GM19035 (cell line): Measurements from ENCODE around the gene SACM1L.

ENCODE experiments used
- ATAC-seq: cut with Tn5 transposase; IDR thresholded peaks from one replicate; pipeline ENCODE4 v1.9.1; 2021; ENCODE audit not compliant: unreplicated experiment

SACM1L gene

DNA sequence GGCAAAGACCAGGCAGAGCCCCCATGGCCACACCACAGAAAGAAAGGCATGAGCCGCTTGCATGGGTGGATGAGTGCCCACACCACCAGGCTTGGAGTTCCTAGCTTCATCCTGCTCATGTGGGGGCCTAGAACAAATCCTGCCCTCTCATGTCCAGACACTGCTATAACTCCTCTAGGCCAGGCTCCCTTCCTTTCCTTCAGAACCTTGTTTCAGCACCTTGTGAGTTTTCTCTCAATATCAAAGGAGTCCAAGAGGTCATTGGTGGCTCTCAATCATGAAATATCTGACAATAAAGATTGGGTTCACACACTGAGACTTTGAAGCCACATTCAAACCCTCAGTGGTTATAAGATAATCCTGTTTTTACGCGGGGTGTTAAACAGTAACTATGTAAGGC is 94.5 kb downstream of the SACM1L start:
- ATAC-seq, result no peak

DNA sequence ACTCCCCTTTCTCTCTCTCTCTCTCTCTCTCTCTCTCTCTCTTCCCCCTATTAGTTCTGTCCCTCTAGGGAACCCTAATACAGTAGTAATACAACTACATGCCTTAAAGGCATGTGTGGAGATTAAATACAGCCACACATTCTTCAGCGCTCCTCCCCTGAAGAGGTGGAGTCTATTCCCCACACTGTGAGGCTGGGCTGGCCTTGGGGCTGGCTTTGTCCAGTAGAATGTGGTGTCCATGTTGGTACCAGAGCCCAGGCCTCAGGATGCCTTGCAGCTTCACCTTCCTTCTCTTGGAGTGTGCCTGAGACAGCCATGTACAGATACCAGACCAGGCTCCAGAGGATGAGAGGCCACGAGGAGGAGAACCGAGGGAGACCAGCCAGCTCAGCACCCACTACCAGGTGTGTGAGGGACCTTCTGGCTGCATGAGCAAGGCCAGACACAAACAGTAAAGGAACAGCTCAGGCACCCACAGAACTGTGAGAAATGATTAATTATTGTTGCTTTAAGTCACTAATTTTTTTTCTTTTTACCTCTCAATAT is 96.5 kb downstream of the SACM1L start:
- ATAC-seq, result no peak

DNA sequence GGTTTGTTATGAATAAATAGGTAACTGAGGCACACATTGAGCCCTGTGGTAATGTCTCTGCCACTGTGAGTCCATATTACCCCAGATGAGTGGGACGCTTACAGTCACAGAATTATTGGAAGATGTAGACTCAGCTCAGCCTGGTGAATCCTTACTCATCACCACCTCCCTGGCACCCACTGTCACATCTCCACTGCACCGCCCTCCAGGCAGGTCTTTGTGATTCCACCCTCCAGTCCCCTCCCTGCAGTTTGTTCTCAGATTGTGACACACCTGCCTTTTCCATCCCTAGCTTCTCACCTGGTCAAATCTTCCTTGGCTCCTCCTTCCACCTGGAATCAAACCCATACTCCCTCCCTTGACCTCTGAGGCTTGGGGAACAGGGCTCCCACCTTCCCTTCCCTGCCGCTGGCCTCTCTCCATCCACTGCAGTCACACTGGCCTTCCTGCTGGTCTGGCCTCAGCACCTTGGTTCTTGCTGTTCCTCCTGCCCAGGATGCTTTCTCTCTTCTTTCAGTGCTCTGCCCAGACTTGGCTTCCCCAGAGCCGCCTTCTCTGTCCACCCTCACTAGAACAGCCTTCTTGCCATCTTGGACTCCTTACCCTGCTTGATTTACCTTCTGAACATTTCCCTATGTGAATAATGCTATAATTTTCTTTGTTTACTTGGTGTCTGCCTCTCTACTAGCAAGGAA is 97.8 kb downstream of the SACM1L start:
- no peak for ATAC-seq

DNA sequence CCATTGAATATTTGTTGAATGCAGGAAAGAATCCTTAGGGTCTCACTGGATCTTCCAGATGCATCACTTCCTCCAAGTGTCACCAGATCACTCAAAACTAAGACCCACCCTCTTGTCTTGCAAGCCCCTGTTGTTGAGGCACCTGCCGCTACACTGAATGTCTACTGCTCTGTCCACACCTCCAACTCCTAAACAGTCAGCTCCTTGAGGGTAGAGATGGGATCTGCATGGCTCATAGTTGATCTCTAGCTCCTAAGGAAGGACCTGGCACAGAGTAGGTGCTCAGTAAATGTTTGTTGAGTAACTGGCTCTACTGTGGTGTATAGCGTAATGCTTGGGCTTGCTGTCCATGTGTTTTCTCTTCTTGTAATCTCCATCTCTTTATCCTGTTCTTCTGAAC is 98.4 kb downstream of the SACM1L start:
- ATAC-seq, result no peak

- ATAC-seq, result no peak
These were observed 100.1 kb downstream of the SACM1L start for GRCh38 chr3:45789235-45789812.

DNA sequence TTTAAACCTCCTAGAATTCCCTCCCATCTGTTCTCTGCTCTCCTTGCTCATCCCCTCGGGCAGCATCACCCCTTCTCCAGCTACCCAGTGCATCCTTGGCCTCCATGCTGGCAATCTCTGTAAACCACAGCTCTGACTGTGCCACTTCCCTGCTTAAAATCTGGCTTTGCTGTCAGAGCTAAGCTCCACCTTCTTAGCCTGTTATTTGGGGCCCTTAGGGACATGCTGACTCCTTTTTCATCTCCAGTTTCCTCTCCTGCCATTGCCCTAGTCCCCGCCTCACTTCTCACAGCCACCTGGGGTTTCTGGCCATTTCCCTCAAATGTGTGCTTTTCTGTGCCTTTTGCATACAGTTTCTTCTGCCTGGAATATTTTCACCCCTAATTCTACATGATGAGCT is 101.4 kb downstream of the SACM1L start:
- ATAC-seq, result no peak

- no peak for ATAC-seq
These were observed 102.8 kb downstream of the SACM1L start for GRCh38 chr3:45792036-45792435.

GRCh38 chr3:45792516-45793172 is 103.4 kb downstream of the SACM1L start:
- no peak for ATAC-seq

- no peak for ATAC-seq
These were observed 104.4 kb downstream of the SACM1L start for GRCh38 chr3:45793482-45794176.

DNA sequence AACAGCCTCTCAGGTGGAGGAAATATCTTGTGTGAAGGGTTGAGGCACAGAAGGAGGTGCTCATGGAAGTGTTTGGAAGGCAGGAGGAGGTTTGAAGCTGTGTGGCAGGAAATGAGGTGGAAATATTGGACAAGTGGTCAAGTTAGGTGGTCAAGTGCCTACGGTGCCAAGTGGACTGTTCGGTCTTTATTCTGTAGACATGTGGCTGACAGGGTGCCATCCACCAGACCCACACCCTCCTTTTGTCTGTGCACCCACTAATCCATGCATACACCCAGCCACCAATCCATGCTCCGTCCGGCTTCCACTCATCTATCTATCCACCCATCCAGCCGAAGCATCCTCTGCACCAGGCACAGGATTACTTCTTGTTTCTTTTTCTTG is 105.0 kb downstream of the SACM1L start:
- no peak for ATAC-seq

DNA sequence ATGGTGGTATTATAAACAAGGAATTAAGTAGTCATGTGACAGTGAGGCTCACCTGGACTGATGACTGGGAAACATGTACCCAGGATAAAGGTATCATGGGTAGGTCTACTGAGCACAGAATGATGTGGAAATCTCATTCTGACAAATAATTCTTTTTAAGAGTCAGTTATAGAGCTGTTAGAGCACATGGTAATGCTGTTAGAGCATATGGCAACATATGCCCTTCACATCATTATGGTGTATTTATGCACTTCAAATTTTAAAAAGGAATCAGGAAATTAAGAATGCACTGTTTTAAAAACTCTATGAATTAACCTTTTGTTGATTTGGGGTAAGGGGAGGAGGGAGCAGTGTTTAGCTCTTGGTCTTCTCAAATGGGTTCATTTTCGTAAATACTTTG is 105.5 kb downstream of the SACM1L start:
- no peak for ATAC-seq
